HG03439 (cell line): ENCODE data around the gene TWIST2.

Source experiments
- ATAC-seq: cut with Tn5 transposase; IDR thresholded peaks from one replicate; pipeline ENCODE4 v1.9.1; 2021; ENCODE audit warnings: mild to moderate bottlenecking, moderate library complexity; ENCODE audit not compliant: unreplicated experiment

Gene TWIST2

GRCh38 chr2:238903141-238903540 lies 55.3 kb downstream of the TWIST2 start:
- no peak for ATAC-seq

DNA sequence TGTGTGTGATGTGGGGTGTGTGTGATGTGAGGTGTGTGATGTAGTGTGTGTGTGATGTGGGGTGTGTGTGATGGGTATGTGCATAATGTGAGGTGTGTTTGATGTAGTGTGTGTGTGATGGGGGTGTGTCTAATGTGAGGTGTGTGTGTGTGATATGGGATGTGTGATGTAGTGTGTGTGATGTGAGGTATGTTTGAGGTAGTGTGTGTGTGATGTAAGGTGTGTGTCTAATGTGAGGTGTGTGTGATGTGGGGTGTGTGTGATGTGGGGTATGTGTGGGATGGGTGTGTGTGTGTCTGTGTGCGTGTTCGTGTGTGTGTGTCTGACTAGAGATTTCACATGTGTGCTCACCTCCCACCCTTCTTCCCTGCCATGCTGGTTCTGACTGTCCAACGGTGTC lies 56.3 kb downstream of the TWIST2 start:
- ATAC-seq: no peak

- ATAC-seq: no peak
These were observed 56.8 kb downstream of the TWIST2 start for GRCh38 chr2:238904716-238905115.

- no peak for ATAC-seq
These were observed 57.3 kb downstream of the TWIST2 start for GRCh38 chr2:238905224-238905623.

- no peak for ATAC-seq
These were observed 57.8 kb downstream of the TWIST2 start for GRCh38 chr2:238905644-238906043.

DNA sequence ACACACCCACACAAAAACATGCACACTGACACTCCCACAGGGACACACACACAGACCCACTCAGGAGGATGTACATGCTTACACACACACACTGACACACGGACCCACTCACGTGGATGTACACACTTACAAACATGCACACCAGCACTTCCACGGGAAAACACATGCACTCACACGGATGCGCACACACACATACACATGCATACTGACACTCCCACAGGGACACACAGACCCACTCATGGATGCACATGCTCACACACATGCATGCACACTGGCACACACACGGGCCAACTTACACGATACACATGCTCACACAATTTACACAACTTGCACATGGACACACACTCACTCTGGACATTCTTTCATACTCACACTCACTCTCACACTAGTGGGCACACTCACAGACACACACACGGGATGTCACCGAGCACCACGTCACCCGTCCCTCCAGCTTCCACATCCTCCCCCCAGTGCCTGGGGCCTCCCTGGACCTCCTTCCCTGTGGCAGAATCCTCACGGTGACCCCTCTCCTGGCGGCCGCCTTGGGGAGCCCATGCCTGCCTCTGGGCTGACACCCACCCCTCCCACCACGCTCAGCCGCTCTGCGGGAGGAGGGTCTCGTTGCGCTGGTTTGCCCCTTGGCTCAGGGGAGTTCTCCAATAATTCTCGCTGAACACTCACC lies 58.5 kb downstream of the TWIST2 start:
- ATAC-seq: no peak

- no peak for ATAC-seq
These were observed 59.2 kb downstream of the TWIST2 start for GRCh38 chr2:238906936-238907716.

DNA sequence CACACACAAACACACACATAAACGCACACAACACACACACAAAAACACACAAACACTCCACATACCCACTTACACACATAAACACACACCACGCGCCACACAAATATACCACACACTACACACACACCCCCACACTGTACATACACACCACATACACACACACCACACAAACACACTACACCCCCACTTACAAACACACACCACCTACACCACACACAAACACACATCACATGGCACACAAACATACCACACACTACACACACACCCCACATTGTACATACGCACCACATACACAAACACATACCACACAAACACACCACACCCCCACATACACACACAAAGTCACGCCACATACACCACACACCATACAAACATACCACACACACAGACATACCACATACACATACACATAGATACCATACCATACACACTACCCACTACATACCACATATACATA lies 59.9 kb downstream of the TWIST2 start:
- no peak for ATAC-seq

GRCh38 chr2:238908960-238909951 lies 61.4 kb downstream of the TWIST2 start:
- no peak for ATAC-seq

GRCh38 chr2:238910751-238911351 lies 63.0 kb downstream of the TWIST2 start:
- no peak for ATAC-seq

DNA sequence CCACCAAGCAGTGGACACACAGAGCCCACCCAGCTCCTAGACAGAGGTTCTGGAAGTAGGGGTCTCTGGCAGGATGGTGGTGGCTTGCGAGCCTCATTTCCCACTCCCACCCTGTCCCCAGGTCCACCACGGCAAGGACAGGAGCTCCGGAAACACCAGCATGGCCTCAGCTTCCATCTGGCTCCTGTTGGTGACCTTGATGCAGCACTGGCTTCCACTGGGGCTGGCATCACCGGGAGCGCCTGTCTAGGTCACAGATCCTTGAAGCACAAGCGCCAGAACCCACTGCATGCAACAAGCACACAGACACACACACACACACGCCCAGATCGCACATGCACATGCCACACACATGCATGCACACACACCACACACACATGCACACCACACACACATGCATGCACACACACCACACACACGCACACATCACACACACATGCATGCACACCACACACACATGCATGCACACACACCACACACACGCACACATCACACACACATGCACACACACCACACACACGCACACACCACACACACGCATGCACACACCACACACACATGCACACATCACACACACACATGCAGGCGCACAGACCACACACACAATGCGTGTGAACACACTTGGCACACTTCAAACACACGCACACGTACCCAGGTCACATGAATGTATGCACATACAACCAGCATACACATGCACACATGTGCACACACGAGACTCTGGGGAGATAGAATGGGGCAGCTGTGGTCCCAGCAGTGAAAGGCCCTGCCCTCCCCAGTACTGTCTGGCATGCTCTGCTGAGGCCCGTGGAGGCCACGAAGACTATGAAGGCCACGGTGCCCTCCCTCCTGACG lies 63.7 kb downstream of the TWIST2 start:
- ATAC-seq: no peak

DNA sequence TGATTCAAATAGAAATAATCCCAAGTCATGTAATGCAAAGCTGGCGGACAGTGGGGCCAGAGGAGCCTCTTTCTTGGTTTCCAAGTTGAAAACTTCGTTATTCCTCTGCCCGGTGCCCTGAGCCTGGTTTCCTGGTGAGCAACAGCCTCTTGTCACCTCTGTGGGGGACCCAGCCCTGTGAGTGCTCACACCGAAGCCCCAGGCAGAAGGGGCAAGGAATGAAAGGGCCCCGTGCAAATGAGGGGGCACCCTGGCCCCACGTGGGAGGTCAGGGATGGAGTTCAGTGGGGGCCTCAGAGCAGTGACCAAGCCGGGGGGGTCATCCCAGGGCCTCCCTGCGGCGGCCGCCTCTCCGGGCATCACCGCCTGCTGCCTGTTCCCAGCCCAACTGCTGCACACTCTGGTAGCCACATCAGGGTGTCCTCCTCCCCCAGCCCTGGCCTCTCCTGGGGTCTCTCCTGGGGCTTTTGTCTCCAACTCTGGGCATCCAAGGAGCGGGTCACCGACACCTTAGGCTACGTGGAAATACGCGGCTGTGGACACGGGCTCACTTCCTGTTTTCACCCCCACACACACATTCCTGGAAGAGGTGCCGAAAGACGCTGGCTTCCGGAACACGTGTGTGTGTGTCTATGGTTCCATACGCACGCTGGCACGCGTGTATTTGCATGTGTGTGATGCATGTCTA lies 64.5 kb downstream of the TWIST2 start:
- no peak for ATAC-seq

GRCh38 chr2:238912916-238913875 lies 65.3 kb downstream of the TWIST2 start:
- ATAC-seq: no peak

DNA sequence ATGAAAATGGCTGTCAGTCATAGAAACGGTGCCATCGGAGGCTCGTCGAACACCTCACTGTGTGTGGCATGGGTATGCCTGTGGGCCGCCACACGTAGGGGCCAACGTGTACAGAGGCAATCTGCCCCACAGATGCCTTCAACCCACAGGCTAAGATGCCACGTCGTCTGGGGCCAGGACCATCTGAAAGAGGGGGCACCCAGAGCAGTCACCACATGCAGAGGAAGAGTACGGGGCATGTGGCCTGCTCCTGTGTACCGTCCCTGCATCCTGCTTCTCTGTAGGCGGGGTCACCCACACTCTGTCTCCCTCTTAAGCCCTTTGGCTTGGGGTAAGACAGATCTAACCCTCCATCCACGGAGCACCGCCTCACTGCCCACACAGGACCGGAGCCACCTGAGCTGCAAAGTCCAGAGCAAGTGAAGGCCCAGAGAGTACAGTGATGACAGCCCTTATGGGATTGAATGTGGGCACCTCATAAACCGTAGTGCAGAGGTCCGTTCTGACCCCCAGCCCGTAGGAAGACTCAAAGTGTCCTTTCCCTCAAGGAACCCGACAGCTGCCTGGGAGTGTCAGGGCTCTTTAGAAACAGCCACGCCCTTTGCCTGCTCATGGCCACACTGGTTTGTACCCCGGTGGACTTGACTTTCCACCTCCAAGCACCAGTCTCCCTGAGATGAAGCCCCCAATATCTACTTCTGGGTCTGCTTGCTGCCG lies 66.2 kb downstream of the TWIST2 start:
- ATAC-seq: no peak

DNA sequence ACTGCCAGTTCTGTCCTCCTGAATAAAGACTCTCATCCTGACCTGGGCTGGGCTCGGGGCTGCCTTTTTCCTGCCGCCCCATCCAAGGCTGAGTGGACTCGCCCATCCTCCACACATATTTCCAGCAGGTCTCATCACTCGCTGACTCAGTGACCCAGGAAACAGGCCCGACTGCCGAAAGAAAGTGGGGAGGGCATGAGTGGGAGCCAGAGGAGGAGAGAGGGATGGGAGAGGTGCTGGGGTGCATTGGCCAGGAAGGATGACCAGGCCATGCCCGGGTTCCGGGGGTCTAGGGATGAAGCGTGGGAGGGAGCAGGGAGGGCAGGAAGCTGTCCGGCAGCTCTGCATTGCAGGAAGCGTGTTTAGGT lies 66.7 kb downstream of the TWIST2 start:
- ATAC-seq: no peak

DNA sequence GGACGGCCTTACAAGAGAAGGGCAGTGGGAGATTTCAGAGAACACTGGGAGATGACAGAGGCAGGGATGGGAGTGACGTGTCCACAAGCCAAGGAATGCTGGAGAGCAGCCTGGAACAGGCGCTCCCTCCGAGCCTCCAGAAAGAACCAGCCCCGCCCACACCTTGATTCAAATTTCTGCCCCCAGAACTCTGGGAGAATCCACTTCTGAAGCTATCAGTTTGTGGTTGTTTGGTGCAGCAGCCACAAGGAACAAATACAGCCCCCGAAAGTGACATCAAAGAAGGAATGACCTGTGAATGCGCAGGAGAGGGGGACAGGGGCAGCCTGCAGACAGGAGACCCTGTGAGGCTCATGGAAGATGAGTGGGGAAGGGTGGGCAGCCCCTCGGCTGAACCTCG lies 67.3 kb downstream of the TWIST2 start:
- no peak for ATAC-seq

- no peak for ATAC-seq
These were observed 67.7 kb downstream of the TWIST2 start for GRCh38 chr2:238915596-238915995.
